Erythroblast (primary cell): ENCODE data around the gene PLA2G3.
A peak's percentile ranks its signal among the peaks of the same experiment; 100 is the strongest.
"Not testable (repeated sequence)": the region's sequence is repeated elsewhere in the genome, so short reads cannot be mapped to it uniquely, and the experiment has no call there.

Experiments used
- DNase-seq, 2 experiments: peaks; one replicate each; lab custom pipeline; 2025; lab: John Stamatoyannopoulos, UW
- GATA1 ChIP-seq: IDR thresholded peaks from 2 replicates; pipeline ENCODE4 v1.6.1; 2011; ENCODE audit warnings: low read depth, mild to moderate bottlenecking, control low read depth, low read length, moderate library complexity
- POLR2A ChIP-seq: IDR thresholded peaks from 2 replicates; pipeline ENCODE4 v1.6.1; 2011; ENCODE audit warnings: mild to moderate bottlenecking, low read length

The PLA2G3 gene

DNA sequence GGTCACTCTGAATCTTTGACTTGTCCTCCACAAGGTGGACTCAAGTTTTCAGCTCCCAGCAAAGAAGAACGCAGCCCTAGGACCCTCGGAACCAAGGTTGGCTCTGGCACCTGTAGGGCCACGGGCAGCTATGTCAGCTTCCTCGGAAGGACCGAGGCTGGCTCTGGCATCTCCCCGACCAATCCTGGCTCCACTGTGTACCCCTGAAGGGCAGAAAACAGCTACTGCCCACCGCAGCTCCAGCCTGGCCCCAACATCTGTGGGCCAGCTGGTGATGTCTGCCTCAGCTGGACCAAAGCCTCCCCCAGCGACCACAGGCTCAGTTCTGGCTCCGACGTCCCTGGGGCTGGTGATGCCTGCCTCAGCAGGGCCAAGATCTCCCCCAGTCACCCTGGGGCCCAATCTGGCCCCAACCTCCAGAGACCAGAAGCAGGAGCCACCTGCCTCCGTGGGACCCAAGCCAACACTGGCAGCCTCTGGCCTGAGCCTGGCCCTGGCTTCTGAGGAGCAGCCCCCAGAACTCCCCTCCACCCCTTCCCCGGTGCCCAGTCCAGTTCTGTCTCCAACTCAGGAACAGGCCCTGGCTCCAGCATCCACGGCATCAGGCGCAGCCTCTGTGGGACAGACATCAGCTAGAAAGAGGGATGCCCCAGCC, 15.4 kb downstream of the PLA2G3 start:
- DNase-seq = no peak
- TF ChIP-seq GATA1 = no peak
- no peak for TF ChIP-seq POLR2A

DNA sequence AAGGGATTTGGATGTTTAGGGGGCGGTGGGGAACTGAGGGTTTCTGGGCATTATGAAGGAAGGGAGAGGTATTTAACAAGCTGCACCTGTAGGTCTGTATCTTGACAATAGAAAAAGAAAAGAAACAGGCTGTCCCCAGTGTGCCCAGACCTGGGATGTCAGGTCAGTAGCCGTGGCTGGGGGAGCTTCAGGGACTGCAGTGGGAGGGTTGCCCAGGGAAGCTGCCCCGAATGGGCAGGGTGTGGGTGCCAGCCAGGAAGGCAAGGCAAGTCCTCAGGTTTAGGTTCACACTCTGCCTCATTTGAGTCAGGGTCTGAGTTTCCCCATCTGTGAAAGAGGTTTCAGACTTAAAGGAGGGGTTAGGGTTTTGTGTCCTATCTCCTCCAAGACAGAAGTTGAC, 16.0 kb downstream of the PLA2G3 start:
- DNase-seq = no peak
- no peak for TF ChIP-seq GATA1
- no peak for TF ChIP-seq POLR2A

GRCh38 chr22:31123292-31123602, 17.1 kb downstream of the PLA2G3 start:
- TF ChIP-seq POLR2A (no peak), GATA1 (no peak)

GRCh38 chr22:31122532-31123291, 17.6 kb downstream of the PLA2G3 start, which contains the start of gene INPP5J:
Gene INPP5J (plus strand): TSS chr22:31122966. CDS start chr22:31123015, 49 bp downstream.
- DNase-seq = no peak
- TF ChIP-seq GATA1 = no peak
- no peak for TF ChIP-seq POLR2A

More at GRCh38 chr22:31123292-31123602, 17.1 kb downstream of the PLA2G3 start:
- no peak for DNase-seq

GRCh38 chr22:31122196-31122531, 18.1 kb downstream of the PLA2G3 start:
- no peak for TF ChIP-seq GATA1
- no peak for TF ChIP-seq POLR2A
- DNase-seq = no peak

DNA sequence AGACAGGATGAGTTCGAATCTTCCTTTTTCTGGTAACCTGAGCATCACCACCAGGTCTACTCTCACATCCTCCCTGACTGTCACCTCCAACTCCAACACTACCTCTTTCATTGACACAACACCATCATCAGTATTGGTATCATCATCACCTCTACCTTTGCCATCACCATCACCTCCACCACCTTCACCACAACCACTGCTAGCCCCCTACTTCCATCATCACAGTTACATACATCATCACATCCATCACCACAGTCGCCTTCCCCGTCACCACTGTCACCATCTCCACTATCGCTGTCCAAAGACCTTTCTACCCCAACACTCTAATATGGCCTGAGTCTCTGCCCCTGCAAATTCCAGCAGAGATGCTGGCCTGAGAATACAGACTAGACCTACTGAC, 18.9 kb downstream of the PLA2G3 start:
- no peak for DNase-seq
- TF ChIP-seq GATA1 (no peak), POLR2A (no peak)

- TF ChIP-seq POLR2A (no peak), GATA1 (no peak)
- DNase-seq = no peak
These were observed 19.7 kb downstream of the PLA2G3 start for GRCh38 chr22:31120642-31121041.

DNA sequence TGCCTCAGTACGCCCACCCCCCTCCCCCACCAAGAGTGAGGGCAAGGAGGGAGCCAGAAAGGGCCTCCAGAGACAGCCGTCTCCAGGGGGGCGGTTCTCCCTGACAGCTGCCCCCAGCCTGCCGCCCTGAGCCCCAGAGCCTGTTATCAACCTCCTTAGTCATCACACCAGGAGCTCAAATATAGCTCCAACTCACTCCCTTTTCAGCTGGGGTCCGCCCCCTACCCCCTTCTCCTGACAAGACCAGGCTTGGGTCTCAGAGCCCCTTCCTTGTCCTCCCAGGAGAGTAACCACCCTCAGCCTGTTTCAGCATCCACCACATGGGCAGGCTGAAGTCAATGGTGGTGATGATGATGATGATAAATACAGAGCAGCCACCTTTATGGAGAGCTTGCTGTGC, 20.1 kb downstream of the PLA2G3 start:
- no peak for TF ChIP-seq GATA1
- TF ChIP-seq POLR2A = no peak
- peak in 1 of 2 experiments; percentile 12 for DNase-seq

- no peak for DNase-seq
- TF ChIP-seq POLR2A (no peak), GATA1 (no peak)
These were observed 21.1 kb downstream of the PLA2G3 start for GRCh38 chr22:31119026-31119717.

DNA sequence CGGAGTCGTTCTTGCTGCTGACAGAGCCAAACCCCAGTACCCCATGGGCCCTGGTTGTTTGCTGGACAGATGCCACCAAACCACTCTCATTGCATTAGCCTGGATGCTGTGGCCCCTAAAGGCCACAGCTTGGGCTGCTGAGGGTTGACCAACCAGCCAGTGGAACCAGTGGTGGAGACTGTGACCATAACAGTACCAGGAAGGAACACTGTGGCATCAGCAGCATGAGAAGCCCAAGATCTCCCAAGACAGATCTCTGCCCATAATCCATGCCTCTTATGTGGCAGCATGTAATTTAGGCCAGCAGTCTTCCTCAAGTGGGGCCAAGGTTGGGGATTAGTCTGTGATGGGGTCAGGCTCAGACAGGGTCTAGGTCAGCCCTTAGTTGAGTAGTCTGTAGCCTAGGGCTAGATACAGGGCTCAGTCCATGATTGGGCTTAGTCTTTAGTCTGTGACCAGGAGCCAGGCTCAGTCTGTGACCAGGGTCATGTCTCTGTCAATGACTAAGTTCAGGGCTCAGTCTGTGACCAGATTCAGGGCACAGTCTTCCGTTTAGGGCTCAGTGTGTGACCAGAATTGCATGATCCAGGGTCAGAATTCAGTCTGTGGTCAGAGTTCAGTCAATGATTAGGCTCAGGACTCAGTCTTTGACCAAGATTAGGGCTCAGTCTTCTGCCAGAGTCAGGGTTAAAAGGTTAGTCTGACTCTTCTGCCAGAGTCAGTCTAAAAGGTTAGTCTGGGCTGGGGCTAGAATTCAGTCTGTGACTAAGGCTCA, 22.1 kb downstream of the PLA2G3 start:
- no peak for TF ChIP-seq POLR2A
- no peak for TF ChIP-seq GATA1
- no peak for DNase-seq

GRCh38 chr22:31112547-31113091, 27.7 kb downstream of the PLA2G3 start:
- not testable (repeated sequence) for DNase-seq

- TF ChIP-seq GATA1 (no peak), POLR2A (no peak)
- no peak for DNase-seq
These were observed 32.5 kb downstream of the PLA2G3 start for GRCh38 chr22:31107894-31108218.

DNA sequence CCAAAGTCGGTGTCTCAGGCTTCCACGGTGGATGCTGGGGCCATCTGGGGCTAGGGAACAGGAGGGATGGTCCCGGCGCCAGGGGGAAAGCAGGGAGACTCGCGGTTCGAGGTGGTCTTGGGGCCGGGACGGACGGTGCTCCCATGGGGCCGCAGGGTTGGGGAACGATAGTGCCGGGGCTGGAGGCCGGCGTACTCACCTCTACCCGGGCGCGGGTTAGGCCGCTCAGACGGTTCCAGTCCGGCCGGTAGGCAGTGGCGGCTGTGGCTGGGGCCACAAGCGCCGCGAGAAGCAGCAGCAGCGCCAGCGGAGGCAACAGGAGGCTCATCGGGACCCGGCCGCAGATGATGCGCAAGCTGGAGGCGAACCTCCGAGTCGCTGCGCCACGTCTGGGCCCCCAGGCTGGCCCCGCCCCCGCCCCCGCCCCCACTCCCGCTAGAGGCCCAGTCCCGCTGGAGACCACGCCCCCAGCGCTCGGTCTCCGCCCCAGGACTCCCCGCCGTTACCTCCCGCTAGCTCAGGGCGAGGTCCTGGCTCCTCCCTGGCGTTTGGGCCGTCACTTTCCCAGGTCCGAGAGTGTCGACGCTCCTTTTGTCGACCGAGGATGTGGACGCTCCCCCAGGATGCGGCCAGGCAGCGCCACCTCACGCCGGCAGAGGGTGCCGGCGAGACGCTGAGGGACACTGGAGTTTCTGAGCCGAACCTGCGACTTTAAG, 33.0 kb downstream of the PLA2G3 start, which contains the start of gene SELENOM:
SELENOM (minus strand) TSS at position 391 of the 716 bp plus-strand sequence; CDS start at position 328, 63 bp downstream.
- peak; percentile 93 to 96 for DNase-seq
- TF ChIP-seq GATA1 (no peak), POLR2A (no peak)
